ENCODE data around the gene CDC6.

The CDC6 gene

DNA sequence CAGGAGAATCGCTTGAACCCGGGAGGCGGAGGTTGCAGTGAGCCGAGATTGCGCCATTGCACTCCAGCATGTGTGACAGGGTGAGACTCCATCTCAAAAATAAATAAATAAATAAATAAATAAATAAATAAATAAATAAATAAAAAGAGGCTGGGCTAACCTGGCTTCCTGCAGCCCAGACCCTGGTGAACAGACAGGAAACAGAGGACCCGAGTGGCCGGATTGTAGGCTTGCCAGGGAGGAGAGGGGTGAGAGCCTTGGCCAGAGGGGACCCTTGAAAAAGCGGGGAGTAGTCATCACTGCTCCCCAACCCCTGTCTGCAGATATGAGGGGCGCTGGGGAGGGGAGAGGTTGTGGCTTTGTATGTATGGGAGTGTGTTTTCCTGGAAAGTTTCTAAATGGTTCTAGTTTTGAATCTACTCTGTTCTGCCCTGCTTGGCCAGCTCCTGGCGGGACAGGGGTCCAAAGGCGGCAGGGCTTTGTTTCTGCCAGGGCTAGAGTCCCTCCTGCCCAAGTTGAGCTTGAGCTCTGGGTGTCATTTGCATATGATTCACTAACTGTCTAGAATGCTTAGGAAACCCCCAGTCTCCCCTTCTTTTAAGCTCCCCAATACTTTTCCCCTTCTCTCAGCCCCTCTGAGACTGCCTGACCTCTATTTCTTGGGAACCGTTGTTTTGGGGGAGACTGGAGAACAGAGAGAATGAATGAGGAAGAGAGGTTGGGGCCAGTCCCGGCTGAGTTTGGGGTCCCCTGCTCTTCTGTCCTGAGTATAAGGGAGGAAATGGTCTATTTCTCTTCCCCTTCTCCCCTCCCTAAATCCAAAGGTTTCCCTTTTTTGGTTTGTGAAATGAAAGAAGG, 37.7 kb downstream of the CDC6 start:
- DNase-seq: no peak

DNA sequence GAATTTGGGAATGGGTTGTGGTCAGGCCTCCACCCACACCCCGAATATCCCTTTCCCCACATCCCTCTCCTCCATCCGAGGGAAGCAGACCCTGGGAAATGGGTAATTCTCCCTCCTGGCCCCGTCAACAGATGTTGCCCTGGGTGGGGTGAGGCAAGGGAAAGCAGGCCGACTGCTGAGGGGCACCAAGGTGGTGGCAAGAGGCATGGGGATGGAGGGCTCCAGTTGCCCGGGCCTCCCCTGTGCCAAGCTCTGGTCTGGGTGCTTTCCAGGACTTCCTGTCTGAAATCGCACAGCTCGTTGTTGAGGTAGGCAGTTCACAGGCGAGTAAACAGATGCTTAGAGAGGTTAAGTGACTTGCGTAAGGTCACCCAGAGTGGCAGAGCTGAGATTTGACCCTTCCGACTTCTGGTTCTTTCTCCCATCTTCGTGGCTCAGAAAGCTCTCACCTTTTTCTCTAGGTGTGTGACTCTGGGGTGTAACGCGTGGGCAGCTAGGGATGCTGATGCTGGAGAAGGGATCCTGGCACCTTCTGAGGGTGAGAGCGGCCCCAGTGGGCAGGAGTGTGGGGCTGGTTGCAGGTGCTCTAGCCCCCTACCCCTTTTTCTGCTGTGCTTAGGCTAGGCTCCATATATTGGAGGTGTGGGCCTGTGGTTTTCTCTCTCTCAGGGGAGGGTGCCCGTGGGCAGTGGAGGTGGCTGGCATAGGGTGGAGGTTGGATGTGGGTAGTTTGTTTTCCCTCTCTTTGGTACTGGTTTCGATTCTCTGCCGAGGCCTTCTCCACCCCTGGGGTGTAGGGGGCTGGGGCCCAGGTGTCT, 38.5 kb downstream of the CDC6 start:
- DNase-seq: no peak

DNA sequence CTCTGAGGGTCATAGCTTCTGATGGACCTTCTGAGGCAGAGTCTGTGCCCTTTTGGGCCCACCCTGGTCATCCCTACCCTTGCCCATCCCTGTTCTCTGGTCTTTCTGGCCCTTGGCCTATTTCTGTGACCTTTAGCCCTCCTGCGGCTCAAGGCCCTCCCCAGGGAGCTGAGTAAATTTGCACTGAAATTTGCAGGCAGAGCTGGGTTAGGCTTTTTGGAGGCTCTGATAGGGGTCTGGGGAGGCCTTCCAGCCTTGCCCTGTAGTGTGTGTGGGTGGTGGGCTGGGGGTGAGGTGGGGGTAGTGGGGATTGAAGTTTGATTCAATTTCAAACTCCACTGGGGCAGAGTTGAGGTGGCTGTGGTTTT, 39.1 kb downstream of the CDC6 start:
- DNase-seq: no peak

DNA sequence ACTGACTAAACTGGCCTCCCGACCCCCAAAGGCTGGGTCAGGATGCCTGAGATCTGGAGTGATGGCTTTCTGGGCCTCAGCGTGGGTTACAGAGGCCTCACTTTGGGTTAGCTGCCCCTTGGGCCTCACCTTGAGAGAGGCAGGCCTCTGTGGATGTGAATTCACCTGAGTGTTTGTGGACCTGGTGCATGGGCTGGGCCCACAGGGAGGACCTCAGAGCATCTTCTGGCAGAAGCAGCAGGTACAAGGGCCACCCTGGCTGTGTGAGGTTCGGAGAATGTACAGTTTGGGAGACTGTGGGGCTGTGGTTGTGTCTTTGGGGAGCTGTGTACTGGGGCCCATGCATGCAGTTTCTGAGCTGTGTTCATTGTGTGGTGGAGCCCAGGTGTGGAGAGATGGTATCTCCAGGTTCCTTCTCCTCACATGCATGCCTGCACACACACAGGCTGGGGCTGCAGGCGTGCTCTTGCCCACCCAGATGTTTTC, 39.6 kb downstream of the CDC6 start:
- DNase-seq: no peak

DNA sequence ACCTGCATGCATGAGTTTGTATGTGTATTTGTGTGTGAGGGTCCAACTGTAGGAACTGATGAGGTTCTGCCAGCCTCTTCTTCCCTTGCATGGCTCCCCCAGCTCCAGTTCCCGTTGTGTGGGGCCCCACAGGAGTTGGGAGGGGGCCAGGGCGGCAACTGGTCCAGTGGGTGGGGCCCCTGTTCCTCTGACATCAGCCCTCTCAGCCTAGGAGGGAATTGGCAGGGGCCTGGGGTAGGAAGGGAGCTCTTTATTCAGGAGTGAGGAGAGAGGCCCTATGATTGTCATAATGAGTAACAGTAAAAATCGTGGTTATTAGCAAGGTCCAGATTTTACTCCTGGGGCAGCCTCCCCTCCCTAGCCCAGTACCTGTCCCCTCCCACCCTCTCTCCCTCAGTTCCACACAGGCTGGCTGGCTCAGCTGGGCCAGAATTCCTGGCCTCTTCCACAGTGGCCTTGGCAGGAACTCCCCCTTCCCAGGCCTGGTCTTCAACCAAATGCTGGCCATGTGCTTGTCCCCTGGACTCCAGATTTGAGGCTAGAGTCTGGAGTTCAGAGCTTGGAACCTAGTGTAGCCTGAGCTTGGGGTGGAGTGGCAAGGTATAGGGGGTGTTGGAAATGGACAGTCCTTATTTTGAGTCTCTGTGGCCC, 40.2 kb downstream of the CDC6 start:
- DNase-seq: no peak

DNA sequence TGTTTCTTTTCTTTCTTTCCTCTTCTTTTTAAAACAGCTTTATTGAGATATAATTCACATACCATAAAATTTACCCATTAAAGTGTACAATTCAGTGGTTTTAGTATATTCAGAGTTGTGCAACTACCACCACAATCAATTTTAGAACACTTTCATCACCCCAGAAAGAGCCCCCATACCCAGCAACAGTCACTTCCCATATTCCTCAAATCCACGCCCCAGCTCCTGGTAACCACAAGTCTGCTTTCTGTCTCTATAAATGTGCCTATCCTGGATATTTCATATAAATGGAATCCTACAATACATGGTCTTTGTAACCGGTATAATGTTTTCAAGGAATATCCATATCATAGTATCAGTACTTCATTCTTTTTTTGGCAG, 40.7 kb downstream of the CDC6 start:
- DNase-seq: no peak

DNA sequence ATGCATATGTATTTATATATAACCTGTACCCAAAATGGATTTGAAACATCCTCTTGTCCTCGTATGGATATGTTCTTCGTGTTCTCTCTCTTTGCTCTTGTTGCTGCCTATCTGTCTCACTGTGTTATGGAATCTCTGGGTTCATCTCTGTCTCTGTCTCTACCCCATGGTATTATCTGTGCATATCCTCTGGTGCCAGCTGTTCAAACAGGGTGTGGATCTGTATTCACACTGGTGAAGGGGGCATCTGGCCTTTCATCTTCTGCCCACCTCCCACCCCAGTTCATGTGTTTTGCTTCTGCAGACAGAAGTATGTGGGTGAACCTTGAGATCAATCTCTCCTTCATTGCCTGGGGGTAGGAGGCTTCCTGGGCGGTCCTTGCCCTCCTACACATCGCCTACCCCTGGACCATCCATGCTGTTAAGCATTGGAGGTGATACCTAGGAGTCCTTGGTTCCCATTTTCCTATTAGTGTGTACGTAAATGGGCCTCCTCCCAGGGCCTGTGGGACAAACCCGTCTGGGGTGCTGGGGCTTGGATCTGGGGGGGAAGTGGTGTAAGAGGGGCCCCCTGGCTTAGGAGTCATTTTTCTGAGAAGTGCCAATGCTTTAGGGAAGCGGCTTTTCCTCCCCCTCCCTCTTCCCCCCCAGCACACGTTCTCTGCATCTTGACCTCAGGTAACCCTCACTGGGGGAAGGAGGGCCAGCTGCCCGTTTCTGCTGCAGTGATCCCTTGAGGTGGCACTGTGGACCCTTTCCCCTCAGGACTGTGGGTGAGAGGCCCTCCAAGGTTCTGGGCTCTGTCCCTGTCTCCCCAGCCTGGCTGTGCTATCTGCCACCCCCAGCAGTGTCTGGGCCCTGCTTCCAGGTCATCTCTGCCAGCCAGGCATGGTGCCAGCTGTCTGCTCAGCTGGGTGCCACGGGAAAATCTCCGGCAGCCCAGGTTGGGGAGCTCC, 42.4 kb downstream of the CDC6 start:
- no peak for DNase-seq

DNA sequence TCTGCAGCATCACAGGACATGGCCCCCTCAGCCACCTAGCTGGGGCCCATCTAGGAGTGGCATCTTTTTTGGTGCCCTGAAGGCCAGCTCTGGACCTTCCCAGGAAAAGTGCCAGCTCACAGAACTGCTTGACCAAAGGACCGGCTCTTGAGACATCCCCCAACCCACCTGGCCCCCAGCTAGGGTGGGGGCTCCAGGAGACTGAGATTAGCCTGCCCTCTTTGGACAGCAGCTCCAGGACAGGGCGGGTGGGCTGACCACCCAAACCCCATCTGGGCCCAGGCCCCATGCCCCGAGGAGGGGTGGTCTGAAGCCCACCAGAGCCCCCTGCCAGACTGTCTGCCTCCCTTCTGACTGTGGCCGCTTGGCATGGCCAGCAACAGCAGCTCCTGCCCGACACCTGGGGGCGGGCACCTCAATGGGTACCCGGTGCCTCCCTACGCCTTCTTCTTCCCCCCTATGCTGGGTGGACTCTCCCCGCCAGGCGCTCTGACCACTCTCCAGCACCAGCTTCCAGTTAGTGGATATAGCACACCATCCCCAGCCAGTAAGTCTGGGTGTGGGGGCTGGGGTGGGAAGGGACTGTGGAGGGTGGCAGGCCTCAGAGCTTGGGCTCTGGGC, 43.3 kb downstream of the CDC6 start:
- no peak for DNase-seq

DNA sequence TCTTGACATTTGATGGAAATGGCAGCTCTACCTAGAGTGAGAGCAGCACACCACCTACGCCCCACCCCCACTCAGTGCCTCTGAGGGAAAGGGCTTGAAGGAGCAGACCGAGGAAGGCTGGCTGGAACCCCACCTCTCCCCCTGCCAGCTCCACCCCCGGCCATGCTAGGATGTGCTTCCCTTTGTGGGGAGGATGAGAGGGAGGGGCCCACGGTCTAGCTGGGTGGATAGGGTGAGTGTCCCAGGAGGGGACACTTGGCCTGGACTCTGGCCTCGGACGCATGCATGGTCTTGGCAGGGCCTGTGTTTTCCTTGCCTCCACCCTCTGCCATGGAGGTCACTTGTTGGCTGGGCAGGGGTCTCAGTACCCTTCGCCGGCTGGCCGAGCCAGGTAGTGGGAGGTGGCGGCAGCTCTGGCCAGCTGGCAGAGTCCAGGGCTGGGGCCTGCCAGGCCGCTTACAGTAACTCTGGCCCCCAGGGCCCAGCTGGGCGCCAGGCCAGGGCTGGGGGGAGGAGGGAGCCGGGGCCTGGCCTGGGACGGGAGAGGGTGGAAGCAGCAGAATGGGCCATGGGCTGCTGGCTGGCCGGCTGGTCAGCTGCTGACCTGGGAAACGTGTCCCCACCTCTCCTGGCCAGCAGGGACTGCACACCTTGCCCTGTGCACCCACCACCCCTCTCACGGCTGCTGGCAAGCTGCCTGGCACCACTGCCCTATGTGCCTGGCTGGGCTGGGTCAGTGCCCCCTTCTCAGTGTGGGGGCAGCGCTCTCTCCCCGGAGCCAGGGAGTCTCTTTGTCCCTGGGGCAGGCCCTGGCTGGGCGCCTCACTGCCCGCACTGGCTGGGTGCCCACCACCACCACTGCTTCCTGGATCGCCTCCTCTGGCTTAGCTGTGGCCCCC, 44.3 kb downstream of the CDC6 start:
- no peak for DNase-seq

DNA sequence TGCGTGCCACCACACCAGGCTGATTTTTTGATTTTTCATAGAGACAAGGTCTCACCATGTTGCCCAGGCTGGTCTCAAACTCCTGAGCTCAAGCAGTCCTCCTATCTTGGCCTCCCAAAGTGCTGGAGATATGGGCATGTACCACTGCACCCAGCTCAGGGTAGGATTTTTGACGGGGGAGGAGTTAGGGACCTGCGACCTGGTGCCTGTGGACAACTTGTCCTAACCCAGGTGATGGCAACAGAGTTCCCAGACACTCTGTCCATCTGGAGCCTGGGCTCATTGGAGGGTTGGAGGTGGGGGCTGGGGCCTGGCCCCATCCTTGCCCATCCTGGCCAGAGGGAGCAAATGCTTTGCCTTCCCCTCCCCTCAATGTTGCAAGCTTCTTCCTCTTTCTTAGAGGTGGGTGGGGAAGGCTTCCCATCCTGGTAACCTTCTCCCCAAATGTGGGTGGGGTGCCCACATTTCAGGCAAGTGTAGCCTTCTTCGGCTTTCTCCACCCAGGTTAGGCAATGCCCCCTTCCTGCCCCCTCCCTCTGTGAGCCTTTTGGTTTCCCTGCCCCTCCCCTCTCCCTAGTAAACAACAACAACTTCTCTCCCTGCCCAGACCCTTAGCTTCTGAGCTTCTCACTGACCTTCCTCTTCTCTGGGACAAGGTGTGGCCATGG, 46.2 kb downstream of the CDC6 start:
- DNase-seq: no peak

DNA sequence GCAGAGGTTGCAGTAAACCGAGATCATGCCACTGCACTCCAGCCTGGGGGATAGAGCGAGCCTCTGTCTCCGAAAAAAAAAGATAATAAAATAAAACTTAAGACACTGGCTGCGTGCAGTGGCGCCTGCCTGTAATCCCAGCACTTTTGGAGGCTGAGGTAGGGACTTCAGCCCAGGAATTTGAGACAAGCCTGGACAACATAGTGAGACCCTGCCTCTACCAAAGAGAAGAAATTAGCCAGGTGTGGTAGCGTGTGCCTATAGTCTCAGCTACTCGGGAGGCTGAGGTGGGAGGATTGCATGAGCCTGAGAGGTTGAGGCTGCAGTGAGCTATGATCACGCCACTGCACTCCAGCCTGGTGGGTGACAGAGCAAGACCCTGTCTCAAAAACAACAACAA, 47.9 kb downstream of the CDC6 start:
- DNase-seq: no peak

DNA sequence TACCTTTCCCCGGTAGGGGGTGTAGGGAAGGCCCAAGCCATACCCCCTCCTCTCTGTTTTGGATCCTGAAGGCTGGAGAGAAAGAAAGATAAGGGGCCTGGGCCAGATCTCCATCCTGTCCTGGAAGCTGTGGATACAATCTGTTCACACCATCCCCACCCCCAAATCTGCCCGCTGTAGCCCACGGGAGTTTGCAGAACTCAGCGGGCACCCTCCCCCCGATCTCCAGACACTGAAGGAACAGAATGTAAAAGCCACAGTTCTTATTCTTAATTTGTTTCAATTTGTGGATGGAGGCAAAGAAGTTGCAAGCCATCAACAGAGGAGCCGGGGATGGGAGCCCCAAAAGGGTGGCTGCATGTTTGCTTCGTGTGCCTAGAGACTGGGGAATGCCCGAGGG, 49.7 kb downstream of the CDC6 start:
- DNase-seq: no peak

DNA sequence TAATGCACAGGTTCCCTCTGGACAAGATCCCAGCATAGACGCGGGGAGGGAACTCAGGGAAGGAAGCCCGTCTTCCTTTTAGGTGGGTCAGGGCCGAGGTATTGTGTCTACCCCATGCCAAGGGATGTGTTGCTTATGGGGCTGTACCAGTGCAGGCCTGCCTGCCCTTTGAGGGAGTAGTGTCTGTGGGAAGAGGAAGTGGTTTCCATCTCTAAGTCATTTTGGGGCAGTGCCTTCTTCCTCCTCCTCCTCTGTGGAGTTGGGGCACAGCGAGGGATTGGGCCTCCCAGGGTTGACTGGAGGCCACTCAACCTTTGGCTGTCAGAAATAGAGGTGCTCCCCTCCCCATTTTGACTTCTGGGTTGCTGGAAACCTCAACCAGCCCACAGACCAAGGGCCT, 50.4 kb downstream of the CDC6 start:
- DNase-seq: no peak

DNA sequence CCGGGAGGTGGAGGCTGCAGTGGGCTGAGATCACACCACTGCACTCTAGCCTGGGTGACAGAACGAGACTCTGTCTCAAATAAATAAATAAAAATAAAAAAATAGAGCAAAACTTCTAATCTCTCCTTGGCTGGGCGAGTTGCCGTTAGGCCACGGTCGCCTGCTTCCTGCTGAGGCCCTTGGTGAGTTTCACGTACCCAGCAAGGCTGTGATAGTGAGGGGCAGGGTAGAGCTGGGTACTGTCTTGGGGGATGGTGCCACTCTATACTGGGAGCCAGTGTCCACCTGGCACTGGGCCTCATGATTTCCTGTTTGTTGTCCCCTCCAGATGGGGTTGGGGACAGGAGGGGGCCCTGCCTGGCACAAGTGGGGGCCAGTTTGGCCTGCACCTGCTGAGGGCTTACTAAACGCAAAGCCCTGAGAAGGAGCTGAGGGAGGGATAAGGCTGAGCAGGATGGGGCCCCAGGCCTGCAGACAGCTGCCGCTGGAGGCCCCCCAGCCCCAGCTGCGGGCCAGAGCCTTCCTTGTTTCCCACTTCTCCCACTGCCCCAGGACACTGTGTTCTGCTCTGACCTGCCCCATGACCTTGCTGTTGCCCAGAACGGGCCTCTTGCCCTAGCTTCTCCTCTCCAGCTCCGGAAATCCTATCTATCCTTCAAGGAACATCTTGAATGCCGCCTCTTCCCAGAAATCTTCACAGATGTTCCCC, 51.4 kb downstream of the CDC6 start:
- DNase-seq: no peak

DNA sequence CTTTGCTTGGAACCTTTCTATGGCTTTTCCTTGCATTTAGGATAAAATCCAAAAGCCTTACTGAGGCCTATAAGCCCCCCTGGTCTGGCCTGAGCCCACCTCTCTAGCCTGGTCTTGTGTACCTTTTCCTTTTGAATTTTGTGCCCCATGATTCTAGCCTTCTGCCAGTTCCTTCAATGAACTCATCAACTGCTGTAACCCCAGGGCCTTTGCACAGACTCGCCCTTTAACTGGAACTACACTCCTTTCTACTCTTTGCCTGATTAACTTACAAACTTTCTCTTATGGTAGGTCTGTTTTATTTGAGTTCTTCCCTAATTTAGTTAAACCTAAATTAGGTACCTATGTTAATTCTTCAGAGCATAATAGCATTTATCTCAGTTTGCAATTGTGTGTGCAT, 52.6 kb downstream of the CDC6 start:
- no peak for DNase-seq

DNA sequence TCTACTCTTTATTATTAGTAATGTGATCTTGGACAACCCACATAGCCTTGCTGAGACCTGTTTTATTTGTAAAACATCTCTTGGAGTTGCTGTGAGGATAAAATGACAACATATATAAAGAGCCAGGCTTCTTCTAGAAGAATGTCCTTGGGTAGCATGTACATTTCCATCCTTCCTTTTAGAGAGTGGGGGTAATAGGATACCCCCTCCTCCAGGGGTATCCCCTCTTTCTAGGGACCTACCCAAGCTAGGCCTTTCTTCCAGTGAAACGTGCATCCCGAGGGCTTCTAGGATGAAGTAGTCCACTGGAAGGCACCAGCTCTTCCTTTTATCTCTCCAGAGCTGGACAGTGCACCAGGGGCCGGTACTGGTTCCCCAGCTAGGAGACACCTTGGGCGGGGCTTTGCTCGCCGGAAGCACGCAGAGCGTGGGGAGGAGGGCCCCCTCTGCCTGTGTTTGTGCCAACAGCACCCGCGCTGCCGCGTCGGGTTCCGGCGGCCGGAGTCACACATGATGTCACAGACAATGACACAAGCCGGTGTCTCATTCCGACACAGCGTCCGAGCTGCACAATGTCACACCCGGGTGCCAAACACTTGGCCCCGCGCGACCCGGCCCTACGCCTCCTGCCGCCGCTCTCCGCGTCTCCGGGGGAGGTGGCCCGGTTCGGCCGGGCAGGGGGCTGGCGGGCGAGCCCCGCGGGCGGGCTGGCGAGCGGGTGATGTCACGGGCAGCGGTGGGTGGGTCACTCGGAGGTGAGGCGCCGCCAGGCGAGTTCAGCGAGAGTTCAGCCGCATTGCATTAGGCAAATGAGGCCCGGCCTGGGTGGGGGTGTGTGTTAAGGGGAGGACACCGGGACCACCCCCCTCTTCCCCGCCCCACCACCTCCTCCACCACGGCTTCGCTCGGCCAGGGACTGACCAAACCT, 53.5 kb downstream of the CDC6 start:
- DNase-seq: peak; percentile 92

DNA sequence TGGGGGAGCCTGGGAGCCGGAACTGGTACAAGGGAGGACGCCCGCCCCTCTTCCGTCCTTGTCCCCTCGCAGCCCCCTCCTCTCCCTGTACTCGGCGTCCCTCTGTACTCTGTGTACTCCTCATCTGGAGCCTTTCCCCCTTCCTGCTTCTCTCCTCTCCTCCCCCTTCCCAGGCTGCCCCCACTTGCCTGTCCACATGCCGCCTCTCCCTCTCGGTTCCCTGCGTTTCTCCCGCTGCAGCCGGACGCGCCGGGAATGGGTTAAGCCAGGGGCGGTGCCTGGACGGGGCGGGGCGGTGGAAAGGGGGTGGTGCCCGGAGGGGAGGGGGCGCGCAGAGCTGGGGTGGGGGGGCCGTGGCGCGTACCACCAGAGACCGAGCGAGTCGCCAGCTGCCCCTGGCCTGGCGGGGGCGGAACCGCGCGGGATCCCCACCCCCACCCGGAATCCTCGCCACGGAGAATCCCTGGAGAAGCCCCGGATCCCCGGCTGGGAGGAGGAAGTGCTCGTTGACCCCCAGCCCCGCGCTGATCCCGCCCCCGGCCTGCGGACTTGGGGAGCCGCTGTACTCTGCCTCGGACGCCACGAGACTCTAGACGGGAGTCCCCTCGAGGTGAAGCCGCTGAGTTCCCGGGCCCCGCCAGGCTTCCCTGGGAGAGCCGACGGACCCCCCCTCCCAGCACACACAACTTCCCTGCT, 54.3 kb downstream of the CDC6 start:
- no peak for DNase-seq

Data from activated CD8-positive, alpha-beta memory T cell treated with anti-CD3 and anti-CD28 coated beads, Interleukin-2, amount 50 U/mL, for 48 hours (primary cell).